ENCODE measurements around the gene CCDC66.

CCDC66 gene

DNA sequence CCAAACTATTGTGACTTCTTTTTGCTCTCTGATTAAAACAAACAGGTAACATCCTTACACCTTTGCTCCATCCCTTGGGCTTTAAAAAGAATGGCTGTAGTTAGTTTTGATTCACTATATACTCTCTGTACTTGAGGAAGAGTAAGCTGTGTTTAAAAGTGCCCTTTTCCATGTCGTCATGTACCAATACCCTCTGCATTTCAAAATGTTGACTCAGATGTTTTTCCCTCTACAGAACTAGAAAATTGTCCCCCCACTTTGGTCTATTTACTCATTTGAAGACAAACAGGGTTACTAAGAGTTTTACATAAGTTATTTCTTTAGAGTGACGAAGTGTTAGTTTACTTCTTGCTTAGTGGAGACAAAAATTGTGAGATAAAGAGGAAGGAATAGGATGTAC lies 63.4 kb downstream of the CCDC66 start:
- DNase-seq (ENCODE audit: extremely low read depth in 1 of 2, low read depth in 1 of 2) = no peak

DNA sequence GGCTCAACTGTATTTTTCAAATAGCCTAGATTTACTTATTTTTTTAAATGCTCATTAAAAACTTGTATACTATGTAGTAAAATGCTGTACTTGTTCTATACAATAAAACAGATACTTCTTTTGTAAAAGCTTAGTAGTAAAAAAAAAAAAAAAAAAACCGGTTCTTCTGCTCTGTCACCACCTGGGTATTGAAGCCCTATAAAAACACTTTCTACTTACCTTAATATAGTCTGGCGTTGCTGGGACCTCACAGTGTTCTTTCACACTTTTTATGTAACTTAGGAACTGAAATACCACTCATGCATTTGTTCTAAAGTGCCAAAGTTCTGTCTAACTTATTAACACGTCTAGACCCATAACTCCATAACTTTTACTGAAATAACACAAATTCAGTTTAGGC lies 64.7 kb downstream of the CCDC66 start:
- DNase-seq (ENCODE audit: extremely low read depth in 1 of 2, low read depth in 1 of 2) = no peak

DNA sequence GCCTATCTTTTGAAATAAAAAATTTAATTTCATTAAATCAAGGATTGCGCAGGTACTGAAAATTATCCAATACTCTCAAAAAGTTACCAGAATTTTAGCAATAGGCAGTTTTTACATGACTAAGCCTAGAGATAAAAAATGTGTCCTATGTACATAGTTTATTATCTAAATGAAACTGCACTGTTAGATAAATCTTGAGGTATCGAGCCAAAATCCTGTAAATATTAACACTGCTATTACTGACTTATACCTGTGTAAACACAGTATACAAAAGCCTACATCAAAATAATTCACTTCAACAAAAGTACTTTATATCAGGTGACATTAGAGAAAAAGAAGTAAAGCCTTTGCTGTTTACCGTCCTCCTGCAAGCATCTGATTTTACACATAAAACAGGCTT lies 65.4 kb downstream of the CCDC66 start:
- no peak for DNase-seq (ENCODE audit: extremely low read depth in 1 of 2, low read depth in 1 of 2)

GRCh38 chr3:56624725-56625124 lies 67.8 kb downstream of the CCDC66 start:
- no peak for DNase-seq (ENCODE audit: extremely low read depth in 1 of 2, low read depth in 1 of 2)

GRCh38 chr3:56629047-56629446 lies 72.1 kb downstream of the CCDC66 start:
- no peak for DNase-seq (ENCODE audit: extremely low read depth in 1 of 2, low read depth in 1 of 2)

DNA sequence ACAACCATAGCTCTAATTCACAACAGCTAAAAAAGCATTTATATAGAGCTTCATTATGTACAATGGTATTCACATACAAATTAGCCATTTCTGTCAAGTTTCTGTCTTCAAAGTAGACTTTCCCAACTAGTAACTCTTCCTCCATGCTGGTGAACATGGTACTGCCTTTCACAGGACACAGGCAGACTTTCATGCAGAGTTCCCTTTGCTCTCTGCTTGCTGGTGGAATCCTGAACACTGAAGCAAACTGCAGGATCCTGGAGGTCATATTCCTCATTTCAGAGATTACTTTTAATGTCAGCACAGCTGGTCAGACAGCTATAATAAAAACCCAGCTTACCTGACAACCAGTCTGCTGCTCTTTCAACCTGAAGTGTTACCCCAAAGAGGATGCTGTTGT lies 72.5 kb downstream of the CCDC66 start:
- no peak for DNase-seq (ENCODE audit: extremely low read depth in 1 of 2, low read depth in 1 of 2)

GRCh38 chr3:56630966-56631365 lies 74.0 kb downstream of the CCDC66 start:
- DNase-seq (ENCODE audit: extremely low read depth in 1 of 2, low read depth in 1 of 2) = no peak

DNA sequence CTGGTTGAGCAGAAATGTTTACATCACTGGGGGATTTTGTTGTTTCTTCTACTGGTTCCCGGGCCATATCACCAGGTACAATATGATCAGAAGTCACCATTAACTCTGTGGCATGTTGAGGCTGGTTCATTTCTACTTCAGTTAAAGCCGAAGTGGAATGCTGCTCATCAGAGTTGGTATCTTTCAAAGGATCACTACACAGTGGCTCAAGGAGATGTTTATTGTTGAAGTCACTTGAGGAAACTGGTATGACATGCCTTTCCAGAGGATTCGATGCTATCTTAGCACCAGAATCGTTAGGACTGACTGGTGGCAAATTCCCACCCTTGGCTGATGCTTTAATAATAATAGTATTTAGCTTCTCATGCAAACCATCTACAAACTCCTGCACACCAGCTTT lies 76.2 kb downstream of the CCDC66 start:
- no peak for DNase-seq (ENCODE audit: extremely low read depth in 1 of 2, low read depth in 1 of 2)

DNA sequence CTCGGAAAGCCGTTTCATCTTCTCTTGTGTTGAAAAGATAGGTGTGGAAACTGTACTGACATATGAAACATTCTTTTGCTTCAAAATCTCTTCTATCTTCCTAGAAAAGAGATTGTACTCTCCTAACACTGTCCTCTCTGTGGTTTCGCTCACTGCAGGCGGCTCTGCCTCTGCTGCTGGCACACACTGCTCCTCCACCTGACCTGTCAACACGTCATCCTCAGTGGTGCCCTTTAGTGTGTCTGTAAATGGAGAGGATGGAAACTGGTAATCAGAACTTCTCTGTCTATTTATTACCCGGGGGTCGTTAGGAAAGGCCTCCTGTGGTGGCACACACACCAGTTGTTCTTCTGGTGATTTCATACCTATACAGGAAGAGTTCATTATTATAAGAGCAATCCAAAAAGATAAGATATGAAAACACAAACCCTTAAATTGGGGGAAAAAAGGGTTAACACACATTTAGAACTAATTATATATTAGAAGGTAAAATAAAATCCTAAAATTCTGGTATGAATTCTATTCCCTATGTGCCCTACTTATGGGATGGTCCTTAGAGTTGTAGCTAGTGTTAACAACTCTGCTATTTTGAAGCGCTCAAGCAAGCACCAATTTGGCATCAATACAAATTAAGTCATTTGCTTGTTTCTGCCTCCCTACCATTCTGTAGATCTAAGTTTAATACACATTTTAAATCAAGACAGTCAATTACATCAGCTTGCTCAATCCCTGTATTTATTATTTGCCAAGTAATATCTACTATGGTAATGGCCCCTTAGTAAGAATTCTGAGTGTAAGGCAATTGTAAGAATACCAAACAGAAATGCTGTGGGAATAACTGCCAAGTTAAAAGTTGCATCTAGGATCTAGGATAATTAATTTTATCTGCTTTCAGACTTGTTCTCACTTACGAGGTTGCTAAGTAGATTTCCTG lies 76.9 kb downstream of the CCDC66 start:
- DNase-seq (ENCODE audit: extremely low read depth in 1 of 2, low read depth in 1 of 2) = no peak

DNA sequence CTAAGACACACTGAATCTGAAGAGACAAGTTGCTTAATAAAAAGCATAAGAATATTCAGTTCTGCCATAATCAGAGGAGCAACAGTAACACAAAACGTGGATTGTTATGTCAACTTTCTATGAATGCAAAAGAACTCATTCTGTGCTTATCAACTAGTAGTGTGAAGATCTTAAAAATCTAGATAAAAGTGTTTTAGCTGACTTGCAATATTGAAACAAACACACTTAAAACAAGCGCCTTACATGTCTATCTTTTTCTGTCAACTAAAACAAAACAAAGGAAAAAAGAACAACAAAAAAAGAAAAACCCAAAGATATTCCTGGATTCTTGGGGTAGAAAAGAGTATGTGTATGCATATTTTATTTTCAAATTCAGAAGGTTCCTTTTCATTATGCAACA lies 88.4 kb downstream of the CCDC66 start:
- DNase-seq (ENCODE audit: extremely low read depth in 1 of 2, low read depth in 1 of 2) = no peak

- no peak for DNase-seq (ENCODE audit: extremely low read depth in 1 of 2, low read depth in 1 of 2)
These were observed 97.5 kb downstream of the CCDC66 start for GRCh38 chr3:56654460-56654859.

GRCh38 chr3:56655709-56656108 lies 98.7 kb downstream of the CCDC66 start:
- no peak for DNase-seq (ENCODE audit: extremely low read depth in 1 of 2, low read depth in 1 of 2)

GRCh38 chr3:56664823-56665222 lies 107.8 kb downstream of the CCDC66 start:
- no peak for DNase-seq (ENCODE audit: extremely low read depth in 1 of 2, low read depth in 1 of 2)

- no peak for DNase-seq (ENCODE audit: extremely low read depth in 1 of 2, low read depth in 1 of 2)
These were observed 111.1 kb downstream of the CCDC66 start for GRCh38 chr3:56667973-56668579.

Data from activated CD8-positive, alpha-beta memory T cell treated with anti-CD3 and anti-CD28 coated beads for 1 hour (primary cell).